Measurements from ENCODE around the gene WAS. TPM values are rescaled to one million over a fixed set of nuclear protein-coding genes. Genes with fewer than 3 reads are reported as not detected.

WAS gene
- polyA plus RNA-seq, 1 of the 3 experiments (the other 2 are of a cell fraction), result 0.30 TPM

GRCh38 chrX:48703228-48703627, 19.6 kb downstream of the WAS start:
- Histone ChIP-seq H3K9me2 (no peaks in the 10 kb centered on the region), H3K9me3 (no peaks in the 10 kb centered on the region), H3K27ac (ENCODE audit: low read depth in 2 of 2, low read length in 1 of 2) (no peak overlapping the region), H3K36me3 (replicated peaks in 1 of 2; ENCODE audit: control insufficient read depth in 1 of 2, insufficient read depth in 2 of 2, low read length in 1 of 2) (peaks cover 0 to 7% of the 10 kb centered on the region in 2 experiments), H3K27me3 (ENCODE audit: insufficient read depth) (no peaks in the 10 kb centered on the region; the same call in 1 of the 2 replicates), H3F3A (replicated peaks; ENCODE audit: insufficient read depth) (no peaks in the 10 kb centered on the region), H3K79me2 (ENCODE audit: insufficient read depth) (peaks cover 8% of the 10 kb centered on the region), H2AFZ (ENCODE audit: low read depth) (no peak overlapping the region), H3K4me1 (ENCODE audit: control insufficient read depth in 1 of 2, insufficient read depth in 2 of 2, low read depth in 1 of 2, low read length in 1 of 2) (no peaks in the 10 kb centered on the region), H4K20me1 (ENCODE audit: insufficient read depth) (no peaks in the 10 kb centered on the region), H3K4me3 (ENCODE audit: low read depth in 2 of 2, low read length in 1 of 2) (no peak overlapping the region), H3K4me2 (no peak overlapping the region), H3K9ac (no peak overlapping the region)
- CTCF ChIA-PET, result no interaction called here
- no peak for DNase-seq
- WGBS (ENCODE audit: low lambda C conversion rate), result 56% methylated on average over 7 of the region's 7 CpGs
- no peak for TF ChIP-seq RCOR1 (IDR thresholded peaks at IDR 0.05; ENCODE audit: low read length)
- TF ChIP-seq SMC3 (IDR thresholded peaks at IDR 0.05; ENCODE audit: low read depth, low read length), result no peak
- no peak for TF ChIP-seq SIN3A (IDR thresholded peaks at IDR 0.05; ENCODE audit: borderline replicate concordance, low read depth, low read length)
- TF ChIP-seq, protein P1, sequence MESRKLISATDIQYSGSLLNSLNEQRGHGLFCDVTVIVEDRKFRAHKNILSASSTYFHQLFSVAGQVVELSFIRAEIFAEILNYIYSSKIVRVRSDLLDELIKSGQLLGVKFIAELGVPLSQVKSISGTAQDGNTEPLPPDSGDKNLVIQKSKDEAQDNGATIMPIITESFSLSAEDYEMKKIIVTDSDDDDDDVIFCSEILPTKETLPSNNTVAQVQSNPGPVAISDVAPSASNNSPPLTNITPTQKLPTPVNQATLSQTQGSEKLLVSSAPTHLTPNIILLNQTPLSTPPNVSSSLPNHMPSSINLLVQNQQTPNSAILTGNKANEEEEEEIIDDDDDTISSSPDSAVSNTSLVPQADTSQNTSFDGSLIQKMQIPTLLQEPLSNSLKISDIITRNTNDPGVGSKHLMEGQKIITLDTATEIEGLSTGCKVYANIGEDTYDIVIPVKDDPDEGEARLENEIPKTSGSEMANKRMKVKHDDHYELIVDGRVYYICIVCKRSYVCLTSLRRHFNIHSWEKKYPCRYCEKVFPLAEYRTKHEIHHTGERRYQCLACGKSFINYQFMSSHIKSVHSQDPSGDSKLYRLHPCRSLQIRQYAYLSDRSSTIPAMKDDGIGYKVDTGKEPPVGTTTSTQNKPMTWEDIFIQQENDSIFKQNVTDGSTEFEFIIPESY (IDR thresholded peaks at IDR 0.05; ENCODE audit: borderline replicate concordance, low read depth), result no peak
- no peak for TF ChIP-seq CTCF (IDR thresholded peaks at IDR 0.05)
- no peak for TF ChIP-seq FOXJ3 (CRISPR knock-in tag; IDR thresholded peaks at IDR 0.05)
- no peak for TF ChIP-seq MXI1 (IDR thresholded peaks at IDR 0.05; ENCODE audit: low read depth, low read length)
- POLR2A ChIA-PET, result no interaction called here

DNA sequence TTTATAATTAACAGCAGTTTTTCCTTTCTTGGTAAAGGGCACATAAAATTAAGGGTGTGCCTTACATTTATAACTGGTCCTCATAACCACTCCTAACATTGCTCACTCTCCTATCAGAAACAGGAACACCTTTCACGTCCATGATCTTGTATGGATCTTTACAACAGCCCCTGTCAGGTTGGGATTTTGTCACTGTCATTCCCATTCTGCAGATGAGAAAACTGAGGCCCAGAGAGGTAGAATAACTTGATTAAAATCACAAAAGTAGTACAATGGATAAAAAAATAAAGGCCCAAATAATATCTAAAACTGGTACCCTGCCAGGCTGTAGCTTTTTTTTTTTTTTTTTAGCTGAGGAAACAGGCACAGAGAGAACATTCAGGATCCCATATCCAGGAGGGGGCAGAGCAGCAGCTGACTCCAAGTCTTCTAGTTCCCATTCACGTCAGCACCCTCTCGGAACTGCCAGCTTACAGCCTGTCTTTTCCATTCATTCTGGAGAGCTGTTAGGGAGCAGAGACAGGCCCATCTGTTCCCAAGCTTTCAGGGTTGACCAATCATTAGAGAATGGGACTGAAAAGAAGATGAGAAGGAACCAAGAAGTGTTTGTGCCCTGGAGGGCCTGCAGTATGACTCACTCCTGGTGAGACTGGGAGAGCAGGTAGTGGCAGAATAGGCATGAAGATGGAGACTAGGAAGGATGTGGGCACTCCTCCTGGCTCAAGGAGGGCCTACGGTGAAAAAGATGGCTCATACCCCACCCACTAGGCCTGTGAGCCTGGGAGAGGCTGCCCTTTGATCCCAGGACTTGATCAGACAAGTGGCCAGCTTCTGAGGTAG, 20.3 kb downstream of the WAS start:
- POLR2A ChIA-PET, result no interaction called here
- no peaks in the 10 kb centered on the region for H4K20me1 ChIP-seq (ENCODE audit: insufficient read depth)

More for the DNA sequence above, 20.3 kb downstream of the WAS start:
- Histone ChIP-seq H3K4me1 (ENCODE audit: control insufficient read depth in 1 of 2, insufficient read depth in 2 of 2, low read depth in 1 of 2, low read length in 1 of 2) (no peaks in the 10 kb centered on the region), H3K9ac (no peak overlapping the region), H3K9me2 (no peaks in the 10 kb centered on the region), H3K27ac (ENCODE audit: low read depth in 2 of 2, low read length in 1 of 2) (no peak overlapping the region), H2AFZ (ENCODE audit: low read depth) (no peak overlapping the region), H3F3A (replicated peaks; ENCODE audit: insufficient read depth) (no peaks in the 10 kb centered on the region), H3K79me2 (ENCODE audit: insufficient read depth) (peaks cover 5% of the 10 kb centered on the region; the same call in 1 of the 2 replicates), H3K4me2 (no peak overlapping the region), H3K36me3 (replicated peaks in 1 of 2; ENCODE audit: control insufficient read depth in 1 of 2, insufficient read depth in 2 of 2, low read length in 1 of 2) (peaks cover 0 to 7% of the 10 kb centered on the region in 2 experiments), H3K9me3 (no peaks in the 10 kb centered on the region), H3K27me3 (ENCODE audit: insufficient read depth) (no peaks in the 10 kb centered on the region; the same call in 1 of the 2 replicates), H3K4me3 (ENCODE audit: low read depth in 2 of 2, low read length in 1 of 2) (no peak overlapping the region)
- CTCF ChIA-PET, result interaction anchor here (0.7 kb wide), 1 partner anchor 73 kb away, joined by 3 read pairs; no protein-coding TSS in a partner anchor
- 33% methylated on average over 4 of the region's 4 CpGs for WGBS (ENCODE audit: low lambda C conversion rate)
- DNase-seq, result no peak
- TF ChIP-seq RFX5 (IDR thresholded peaks at IDR 0.05; ENCODE audit: low read length) (no peak), RXRA (IDR thresholded peaks at IDR 0.05; ENCODE audit: borderline replicate concordance, low read depth) (no peak), NFIC (IDR thresholded peaks at IDR 0.05; ENCODE audit: borderline replicate concordance) (no peak), EZH2phosphoT487 (IDR thresholded peaks at IDR 0.05; ENCODE audit: borderline replicate concordance, low read depth) (no peak), MEF2A (IDR thresholded peaks at IDR 0.05; ENCODE audit: borderline replicate concordance, low read depth) (no peak)
